Measurements from ENCODE around the gene EPS8L3.
"Not testable (repeated sequence)": the region's sequence is repeated elsewhere in the genome, so short reads cannot be mapped to it uniquely, and the experiment has no call there.

The EPS8L3 gene

DNA sequence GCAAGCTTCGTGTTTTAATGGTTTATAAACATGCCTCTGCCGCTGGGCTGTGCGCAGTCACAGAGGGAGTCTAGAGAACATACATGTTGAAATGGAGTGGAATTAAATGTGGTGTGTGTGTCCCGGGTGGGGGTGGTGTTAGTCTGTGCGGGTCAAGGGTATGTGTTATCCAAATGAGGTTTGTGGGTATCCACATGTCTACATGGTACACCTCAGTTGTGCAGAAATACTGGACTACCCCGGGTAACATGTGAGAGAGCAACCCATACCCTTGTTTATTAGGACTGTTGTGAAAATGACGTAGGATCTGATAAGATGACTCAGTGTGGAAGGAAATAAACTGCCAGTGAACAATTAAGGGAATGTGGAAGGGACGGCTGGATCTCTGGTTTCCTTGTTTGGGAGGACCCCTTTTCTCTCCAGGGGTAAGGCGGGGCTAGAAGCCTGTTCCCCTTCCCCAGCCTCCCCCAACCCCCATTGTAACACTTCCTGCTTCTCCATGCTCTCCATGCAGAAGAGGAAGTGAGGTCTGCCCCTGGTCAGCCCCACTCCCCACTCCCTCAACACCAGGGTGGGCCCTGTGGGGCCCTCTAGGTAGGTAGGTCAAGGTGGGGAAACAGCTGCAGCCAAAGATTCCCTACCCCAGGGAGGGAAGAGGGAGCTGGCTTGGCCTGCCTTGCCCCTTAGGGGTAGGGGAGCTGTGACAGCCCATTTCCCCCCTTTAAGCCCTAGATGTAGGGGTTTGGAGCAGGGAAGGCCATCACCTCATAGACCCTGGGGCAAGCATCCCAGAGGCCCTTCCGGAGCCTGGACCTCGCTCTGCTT lies 690 bp downstream of the EPS8L3 start:
- DNase-seq (ENCODE audit: low read depth), result no peak

DNA sequence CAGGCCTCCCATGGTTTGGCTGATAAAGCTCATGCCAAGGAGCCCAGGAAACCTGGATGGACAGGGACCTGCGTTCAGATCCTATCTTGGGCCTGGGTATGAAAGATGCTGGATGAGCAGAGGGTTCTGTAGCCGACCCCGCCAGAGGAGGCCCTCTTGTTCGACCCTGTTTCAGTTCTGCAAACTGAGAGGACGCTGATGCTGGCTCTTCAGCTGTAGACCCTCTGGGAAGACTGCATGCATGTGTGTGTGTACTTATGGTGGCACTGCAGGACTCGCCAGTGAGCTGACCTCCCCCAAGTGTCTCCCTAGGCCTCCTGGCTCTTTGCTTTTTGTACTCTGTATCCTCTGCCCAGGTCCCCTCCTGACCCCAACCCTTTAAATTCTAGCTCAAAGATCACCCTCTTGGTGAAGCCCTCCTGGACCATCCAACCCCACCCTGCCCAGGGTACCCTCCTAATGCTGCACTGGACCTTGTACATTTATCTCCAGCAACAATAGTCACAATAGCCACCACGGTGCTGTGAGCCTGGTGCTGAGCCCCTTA lies 1.6 kb downstream of the EPS8L3 start:
- DNase-seq (ENCODE audit: low read depth), result no peak

DNA sequence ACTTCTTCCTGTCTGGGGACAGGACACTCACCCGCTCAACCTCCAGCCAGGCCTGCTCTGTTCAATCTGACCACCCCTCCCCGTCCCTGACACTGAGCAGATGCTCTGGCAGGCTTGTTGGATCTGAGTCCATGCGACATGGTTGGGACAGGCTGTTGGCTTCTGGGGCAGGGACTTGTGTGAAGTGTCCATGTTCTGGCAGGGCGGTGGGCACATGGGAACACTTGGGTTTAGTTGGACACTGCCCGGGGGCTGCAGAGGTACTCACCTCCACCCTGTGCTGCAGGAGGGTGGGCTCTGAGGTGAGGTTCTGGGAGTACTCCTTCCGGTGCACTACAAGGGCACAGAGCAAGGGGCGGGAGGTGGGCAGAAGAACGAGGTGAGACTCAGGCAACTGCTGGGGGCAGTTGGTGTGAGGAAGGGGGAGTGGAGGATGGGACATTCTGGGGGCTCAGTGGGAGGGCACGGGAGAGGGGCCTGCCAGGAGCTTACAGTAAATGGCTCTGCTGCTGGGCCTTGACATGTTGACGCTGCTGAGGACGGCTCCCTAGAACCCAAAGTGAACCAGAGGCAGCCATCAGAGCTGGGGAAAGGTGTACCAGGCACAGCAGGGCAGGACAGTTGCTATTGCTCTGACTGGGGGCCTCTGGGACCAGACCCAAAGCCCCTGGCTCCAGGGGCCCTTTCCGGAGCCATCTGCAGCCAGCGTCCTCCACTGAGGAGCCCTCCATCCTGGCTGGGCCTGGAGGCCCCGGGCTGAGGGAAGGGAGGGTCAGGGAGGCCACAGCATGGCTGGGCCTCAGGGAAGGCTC lies 2.3 kb downstream of the EPS8L3 start:
- DNase-seq (ENCODE audit: low read depth), result no peak

DNA sequence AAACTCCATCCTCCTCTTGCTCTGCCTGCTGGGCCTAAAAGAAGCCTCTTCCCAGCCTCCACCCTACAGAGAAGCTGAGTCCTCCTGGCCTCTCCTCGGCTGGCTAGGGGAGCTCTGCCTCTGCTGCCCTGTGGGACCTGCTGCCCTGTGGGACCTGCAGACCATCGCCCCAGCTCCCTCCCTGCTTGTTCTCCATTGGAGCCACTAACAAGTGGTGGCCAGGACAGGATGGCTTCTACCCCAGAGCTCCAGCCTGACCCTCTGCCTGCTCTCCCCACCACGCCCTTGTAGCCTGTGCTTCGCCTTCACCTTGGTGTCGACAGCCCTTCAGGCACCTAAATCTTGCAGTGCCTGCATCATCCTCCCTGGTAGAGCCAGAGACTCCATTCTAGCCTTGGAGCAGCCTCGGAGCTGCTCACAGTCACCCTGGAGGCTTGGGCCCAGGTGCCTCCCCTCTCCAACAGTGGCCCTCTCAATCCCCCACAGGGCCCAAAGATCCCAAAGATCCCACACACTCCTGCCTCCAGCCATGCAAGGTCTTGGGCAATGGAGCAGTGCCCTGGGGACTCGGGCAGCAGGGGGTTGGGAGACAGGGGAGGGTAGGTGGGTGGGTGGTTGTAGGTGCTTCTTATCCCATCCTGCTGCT lies 3.0 kb downstream of the EPS8L3 start:
- DNase-seq (ENCODE audit: low read depth), result no peak

DNA sequence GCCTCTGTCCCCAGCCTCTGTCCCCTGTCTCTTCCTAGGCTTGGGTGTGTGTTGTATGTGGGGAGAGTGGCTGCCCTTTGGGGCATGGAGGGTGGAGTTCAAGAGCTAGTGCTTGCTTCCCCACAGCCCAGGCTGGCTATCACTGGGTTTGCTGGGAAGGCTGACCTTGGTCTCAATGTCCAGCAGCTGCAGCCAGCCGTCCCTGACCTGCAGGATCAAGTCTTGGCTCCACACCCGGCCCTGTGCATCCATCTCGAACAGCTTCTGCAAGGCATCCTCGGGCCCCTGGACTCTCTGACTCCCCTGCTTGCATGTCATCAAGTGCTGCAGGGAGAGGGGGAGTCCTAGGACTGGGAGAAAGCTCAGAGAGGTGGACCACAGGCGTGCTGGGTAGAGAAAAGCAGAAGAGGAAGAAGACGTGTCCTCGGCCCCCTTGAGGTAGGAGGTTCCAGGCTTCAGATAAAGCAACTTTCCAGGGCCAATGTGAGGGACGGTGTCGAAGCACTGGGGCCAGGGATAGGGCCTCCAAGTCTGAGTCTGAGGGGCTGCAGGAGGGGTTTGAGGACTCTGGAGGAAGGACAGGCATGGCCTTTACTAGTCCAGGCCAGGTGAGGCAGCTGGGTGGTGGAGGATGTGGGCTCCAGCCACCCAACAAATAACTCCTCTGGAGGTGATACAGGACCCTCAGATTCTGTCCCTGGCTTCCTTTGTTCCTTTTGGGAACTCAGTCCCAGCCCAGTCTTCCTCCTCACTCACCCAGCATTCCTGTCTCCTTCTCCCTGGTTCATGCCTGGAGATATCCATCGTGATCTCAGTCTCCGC lies 4.0 kb downstream of the EPS8L3 start:
- no peak for DNase-seq (ENCODE audit: low read depth)

DNA sequence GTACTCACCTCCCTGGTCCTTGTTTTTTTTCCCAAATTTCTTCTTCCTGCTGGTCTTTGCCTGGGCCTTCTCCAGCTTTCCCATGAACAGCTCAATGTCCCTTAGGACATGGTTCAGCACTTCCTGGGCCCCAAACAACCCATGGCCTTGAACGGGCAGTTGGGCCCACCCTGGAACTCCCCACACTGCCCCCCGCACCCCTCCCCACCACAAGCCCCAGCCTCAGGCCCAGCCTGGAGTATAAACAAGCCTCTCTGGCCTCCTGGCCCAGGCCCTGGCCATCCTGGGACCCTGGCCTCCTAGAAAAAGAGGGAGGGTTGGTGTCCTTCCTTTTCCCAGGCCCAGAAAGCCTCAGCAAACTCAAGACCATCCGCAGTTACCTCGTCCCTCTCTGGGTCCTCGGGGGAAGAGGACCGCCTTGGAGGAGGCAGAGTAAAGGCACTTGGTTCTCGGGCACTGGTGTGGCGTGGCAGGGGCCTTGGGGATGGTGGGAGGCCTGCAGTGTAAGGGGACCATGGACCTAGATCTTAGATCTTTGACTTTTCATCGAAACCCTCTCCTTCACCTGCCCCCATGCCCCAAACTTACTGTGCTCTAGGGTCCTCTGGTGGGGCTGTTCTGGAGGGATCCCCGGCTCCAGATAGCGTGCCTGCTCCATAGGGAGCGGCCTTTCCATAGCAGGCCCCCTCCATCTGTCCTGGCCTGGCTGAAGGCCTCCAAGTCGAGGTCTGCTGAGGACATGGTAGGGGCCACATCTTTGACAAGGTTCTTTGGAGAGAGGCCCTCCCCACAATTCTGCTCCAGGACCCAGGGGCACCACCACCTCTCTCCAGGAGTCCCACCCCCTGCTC lies 5.6 kb downstream of the EPS8L3 start:
- no peak for DNase-seq (ENCODE audit: low read depth)

DNA sequence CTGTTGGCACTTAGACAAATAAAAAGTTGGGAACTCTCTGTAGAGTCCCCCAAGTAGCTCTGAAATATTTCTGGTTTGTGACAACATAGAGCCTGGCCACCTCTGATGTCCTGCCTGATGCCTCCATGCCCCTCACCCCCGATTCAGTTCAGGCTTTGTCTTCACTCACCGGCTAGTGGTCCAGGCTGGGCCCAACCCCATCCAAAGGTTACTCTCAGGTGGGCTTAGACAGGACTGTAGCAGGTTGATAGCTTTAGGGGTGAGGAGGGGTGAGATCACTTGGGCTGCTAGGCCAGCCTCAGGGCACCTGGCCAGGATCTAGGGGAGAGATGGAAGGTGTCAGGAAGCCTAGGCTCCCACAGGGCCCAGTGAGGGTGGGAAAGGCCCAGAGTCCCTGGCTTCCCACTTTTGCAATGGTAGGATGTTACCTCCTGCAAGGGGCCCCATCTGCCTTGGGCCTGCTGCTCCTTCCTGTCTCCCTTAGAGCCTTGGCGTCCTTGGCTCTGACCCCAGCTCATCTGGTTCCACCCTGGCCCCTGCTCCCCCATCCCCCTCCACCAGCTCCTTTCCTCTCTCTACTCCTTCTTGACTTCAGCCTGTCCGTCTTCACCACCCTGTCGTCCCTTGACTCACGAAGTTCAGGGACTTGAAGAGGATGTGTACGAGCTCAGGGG lies 6.7 kb downstream of the EPS8L3 start:
- no peak for DNase-seq (ENCODE audit: low read depth)

DNA sequence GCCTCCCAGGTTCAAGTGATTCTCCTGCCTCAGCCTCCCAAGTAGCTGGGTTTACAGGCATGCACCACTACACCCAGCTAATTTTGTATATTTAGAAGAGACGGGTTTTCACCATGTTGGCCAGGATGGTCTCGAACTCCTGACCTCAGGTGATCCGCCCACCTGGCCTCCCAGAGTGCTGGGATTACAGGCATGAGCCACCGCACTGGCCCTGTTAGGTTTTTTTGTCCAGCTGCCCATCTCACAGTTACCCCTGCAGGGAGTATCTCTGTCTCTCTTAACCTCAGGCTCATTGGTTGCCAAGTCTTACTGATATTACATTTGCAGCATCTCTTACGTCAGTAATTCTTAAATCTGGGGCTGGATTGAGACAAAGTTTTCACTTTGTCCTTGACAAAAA lies 7.4 kb downstream of the EPS8L3 start:
- not testable (repeated sequence) for DNase-seq (ENCODE audit: low read depth)

DNA sequence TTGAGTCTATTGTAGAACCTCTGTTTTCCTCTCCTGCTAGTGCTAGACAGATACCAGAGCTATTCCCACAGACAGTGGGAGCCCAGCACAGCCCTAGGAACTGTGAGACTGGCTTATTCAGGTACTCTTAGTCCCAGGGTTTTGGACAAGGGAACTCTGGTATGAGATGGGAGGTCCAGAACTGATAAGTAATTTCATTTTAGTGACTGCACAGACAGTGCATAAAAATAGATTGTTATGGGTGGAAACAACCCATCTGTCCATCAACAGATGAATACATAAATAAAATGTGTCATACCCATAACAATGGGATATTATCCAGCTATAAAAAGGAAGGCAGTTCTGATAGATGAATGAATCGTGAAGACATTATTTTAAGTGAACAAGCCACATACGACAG lies 9.0 kb downstream of the EPS8L3 start:
- no peak for DNase-seq (ENCODE audit: low read depth)

DNA sequence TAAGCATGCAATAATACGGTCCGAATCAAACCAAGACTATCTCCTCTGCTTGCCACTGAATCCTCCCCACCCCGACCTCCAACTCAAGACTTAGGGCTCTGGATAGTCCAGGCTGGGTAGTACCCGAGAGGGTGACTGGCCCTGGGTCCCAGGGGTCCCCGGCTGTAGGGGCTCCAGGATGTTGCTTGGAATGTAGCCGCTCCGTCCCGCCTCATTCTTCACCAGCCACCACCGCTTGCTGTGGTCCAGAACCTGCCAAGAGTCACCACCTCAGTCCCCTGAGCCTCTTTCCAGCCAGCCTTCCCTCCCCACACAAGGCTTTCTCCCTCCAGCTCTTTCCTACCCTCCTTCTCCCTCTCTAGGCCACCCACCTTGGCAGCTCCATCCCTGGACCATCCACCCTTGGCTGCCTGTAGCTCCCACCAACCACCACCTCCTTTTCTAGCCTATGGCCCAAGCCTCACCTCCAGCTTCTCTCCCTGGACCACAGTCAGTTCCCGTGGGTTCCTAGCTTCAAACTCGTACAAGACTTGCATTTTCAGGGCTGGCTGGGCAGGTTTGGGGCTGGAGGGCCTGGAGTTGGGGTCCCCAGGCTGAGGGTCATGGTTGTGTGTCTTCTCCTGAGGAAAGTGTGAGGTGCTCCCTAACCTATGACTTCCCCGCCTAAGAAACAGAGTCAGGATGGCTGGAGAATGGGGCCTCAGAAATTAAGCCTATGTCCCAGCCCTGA lies 12.0 kb downstream of the EPS8L3 start:
- DNase-seq (ENCODE audit: low read depth), result no peak

DNA sequence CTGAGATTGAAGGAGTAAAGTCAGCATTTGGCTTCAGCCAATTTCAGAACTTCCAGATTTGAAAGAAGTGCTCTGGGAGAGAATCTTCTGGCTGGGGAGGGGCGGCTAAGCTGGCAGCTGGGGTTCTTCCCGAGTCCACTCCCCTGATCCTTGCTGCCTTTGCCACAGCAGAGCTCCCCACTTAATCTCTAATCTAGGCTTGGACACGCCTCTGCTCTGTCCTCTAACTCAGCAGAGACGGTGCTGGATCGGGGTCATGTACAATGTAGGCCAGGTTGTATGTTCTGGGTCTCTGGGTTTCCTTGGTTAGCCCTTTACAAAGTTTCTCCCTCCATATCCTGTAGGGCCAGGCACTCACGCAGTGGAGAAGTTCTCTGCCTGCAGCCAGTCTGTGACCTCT lies 12.8 kb downstream of the EPS8L3 start:
- DNase-seq (ENCODE audit: low read depth), result no peak

DNA sequence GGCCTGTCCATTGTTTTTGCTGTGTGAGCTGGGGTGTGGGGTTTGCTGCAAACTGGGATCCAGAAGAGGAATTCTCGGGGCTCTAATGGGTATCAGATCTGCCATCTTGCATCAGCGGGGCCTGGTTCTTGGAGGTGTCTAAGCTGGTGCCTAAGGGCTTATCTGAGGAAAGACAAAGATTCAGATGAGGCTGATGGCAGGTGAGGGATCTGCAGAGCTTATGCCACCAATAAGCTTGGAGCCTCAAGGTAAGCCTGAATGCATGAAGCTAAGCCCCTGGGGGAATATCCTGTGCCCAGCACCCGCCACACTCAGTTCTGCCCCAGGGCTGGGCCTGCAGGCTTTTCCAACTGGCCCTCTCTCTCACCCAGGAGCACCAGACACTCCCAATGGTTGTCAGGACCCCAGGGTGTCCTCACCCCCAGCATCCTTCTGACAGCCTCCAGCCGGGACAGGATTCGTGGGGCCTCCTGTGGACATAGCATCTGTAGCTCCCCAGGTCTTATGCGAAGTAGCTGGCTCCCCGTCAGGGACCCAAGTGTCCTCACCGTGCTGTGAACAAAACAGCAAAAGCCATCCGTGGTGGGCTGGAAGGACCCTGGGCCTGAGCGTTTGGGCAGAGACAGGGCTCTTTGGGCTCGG lies 13.4 kb downstream of the EPS8L3 start:
- no peak for DNase-seq (ENCODE audit: low read depth)

DNA sequence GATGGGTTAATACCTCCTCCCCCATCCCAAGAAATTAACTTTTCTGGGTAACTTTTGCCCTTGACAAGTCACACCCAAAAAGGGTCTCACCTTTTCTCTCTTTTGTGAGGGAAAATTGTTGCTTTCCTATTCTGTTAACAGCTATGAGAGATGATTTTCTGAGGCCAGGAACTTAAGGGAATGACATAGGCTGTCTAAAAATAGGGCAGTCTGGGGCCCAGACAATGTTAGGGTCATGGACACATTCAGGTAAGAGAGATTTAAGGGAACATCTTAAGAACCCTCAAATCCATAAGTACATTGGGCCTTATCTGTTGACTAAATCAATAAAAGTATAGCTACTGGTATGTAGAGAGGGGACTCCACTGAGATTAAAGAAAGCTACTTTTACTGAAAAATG lies 14.5 kb downstream of the EPS8L3 start:
- no peak for DNase-seq (ENCODE audit: low read depth)

DNA sequence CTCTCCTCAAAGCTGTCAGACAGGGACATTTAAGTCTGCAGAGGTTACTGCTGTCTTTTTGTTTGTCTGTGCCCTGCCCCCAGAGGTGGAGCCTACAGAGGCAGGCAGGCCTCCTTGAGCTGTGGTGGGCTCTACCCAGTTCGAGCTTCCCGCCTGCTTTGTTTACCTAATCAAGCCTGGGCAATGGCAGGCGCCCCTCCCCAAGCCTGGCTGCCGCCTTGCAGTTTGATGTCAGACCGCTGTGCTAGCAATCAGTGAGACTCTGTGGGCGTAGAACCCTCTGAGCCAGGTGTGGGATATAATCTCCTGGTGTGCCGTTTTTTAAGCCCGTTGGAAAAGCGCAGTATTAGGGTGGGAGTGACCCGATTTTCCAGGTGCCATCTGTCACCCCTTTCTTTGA lies 15.4 kb downstream of the EPS8L3 start:
- not testable (repeated sequence) for DNase-seq (ENCODE audit: low read depth)

DNA sequence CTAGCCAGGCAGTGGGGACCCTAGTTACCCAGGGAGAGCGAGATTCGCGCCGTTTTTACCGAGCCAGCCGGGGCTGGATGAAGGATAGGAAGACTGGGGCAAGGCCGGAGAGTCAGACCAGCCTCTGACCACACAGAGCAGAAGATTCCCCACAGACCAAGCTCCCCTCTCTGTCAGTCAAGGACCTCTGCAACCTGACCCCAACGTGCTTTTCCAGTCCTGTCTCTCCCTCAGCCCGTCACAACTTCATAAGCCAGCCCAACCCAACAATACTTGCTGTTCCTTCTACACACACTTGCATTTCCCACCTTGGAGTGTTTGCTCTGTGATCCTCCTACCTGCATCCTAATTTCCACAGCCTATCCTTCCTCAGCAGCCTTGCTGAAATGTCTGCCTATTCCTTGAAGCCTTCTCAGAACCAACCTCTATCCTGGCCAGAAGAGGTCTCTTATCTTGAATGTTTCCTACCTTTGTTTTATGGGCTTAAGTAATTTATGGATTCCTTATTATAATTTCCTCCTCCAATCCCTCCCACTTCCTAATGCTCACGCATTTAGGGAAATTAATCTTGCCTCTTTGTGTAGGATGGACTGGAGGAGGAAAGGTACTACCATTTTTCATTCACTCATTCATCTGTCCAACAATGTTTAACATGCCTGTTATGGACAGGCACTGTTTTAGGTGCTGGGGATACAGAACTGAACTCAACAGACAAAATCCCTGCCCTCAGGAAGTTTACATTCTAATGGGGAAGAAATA lies 22.9 kb downstream of the EPS8L3 start, which contains the start of gene GSTM3:
TSS of gene GSTM3 (minus strand) at position 424 of the 759 bp plus-strand sequence. CDS start 751 bp downstream, outside the sequence.
- DNase-seq (ENCODE audit: low read depth), result no peak

DNA sequence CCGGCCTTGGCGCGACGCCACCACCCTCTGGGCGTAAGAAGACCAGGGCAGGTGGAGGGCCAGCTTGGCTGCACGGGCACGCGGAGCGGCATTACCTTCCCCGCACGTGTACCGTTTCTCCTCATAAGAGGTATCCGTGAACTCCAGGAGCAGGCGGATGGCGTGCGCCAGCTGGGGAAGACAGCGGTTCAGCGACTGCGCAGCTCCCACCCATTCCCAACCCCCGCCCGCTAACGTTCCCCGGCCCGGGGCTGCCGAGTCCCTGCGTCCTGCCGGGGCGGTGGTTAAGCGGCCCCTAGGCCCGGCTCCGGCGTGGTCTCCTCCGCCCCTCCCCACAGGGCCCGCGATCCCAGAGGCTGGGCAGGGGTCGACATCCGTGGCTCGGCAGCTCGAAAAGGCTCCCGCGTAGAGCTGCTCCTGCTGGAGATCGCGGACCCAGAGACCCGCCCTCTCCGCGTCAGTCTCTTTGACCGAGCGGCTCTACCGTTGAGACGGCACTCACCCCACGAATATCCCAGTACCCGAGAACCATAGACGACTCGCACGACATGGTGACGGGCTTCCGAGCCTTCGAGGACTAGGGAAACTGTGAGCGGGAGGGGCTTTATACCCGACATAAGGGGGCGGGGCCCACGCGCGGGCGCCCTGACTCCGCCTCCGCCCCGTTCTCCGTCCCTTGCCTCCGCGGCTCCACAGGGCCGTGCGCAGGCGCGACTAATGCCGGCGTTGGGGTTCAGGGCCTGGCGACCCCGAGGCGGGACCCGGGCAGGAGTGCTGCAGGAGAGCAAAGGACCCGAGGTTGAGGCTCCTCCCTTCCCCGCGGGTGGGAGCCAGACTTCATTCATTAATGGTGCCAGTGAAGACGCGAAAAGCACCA lies 23.7 kb downstream of the EPS8L3 start:
- peak; percentile 77 for DNase-seq (ENCODE audit: low read depth)

Data from activated T-helper 1 cell treated with Interleukin-2 at 50 U/mL for 16 hours (primary cell).